Esophagus squamous epithelium (tissue), 5 donors: Measurements from ENCODE around the gene DCAF5. TPM values are rescaled to one million over a fixed set of nuclear protein-coding genes. Genes with fewer than 3 reads are reported as not detected.

ENCODE experiments used
- DNase-seq: peaks from one replicate; lab custom pipeline; 2025; lab: John Stamatoyannopoulos, UW
- H3K27ac ChIP-seq, 4 donors: fragments of 200-600 bp; sonication (generic); one replicate each; pipeline ENCODE4 v1.5.1; 2016 to 2019; ENCODE audit warnings: mild to moderate bottlenecking in 1 of 4
- H3K27me3 ChIP-seq, 4 donors: fragments of 200-600 bp; sonication (generic); 1 replicate in 3 of 4; 2 replicates in 1 of 4; pipeline versions ENCODE4 v1.5.1 to v1.6.0; 2017 to 2021; ENCODE audit warnings: antibody characterized with exemption in 1 of 4
- H3K36me3 ChIP-seq, 3 donors: fragments of 200-600 bp; sonication (generic); one replicate each; pipeline ENCODE4 v1.5.1; 2016 to 2019
- H3K4me1 ChIP-seq, 3 donors: fragments of 200-600 bp; sonication (generic); one replicate each; pipeline ENCODE4 v1.5.1; 2017 to 2019
- H3K4me3 ChIP-seq, 4 donors: fragments of 200-600 bp; sonication (generic); 1 replicate in 3 of 4; 2 replicates in 1 of 4; pipeline ENCODE4 v1.5.1; 2016 to 2019; ENCODE audit warnings: mild to moderate bottlenecking in 2 of 4, moderate library complexity in 1 of 4
- H3K9me3 ChIP-seq, 3 donors: fragments of 200-600 bp; sonication (generic); one replicate each; pipeline ENCODE4 v1.5.1; 2016 to 2019
- POLR2A ChIP-seq, 4 donors: fragments of 450-650 bp; IDR thresholded peaks; one replicate each; pipeline ENCODE4 v1.6.1; 2017; ENCODE audit warnings: antibody characterized with exemption in 4 of 4, mild to moderate bottlenecking in 4 of 4, moderate library complexity in 3 of 4
- WGBS, 2 donors: methylation state at CpG; one replicate each; pipeline ENCODE4 v1.1.5; 2018; 5-methylcytosine and 5-hydroxymethylcytosine counted together
- intact Hi-C: fragments of 100-400 bp; cut with DNase I; formaldehyde crosslinking; loops from one replicate; pipeline ENCODE4 v1.15.0; 2022
- total RNA-seq, 4 donors: library from RNA; depleted of rRNA; stranded (reverse); fragments of >200 nt; gene quantifications; one replicate each; pipeline ENCODE4 v1.1.0, GENCODE V29; 2016
- TF ChIP-seq, protein P1 (sequence below), 6 experiments: fragments of 450-650 bp in 4 of 6; fragments of 200-600 bp in 2 of 6; sonication (generic) in 2 of 6; IDR thresholded peaks; one replicate each; pipeline ENCODE4 v1.5.1; 2016 to 2019; ENCODE audit warnings: antibody characterized with exemption in 6 of 6, mild to moderate bottlenecking in 4 of 6, moderate library complexity in 4 of 6
- donor health status: DM: yes; HTN: yes; CAD: no.

The DCAF5 gene
- total RNA-seq, 4 donors from 2014 or later = 12.4 to 34.7 (median 20.9) TPM

DNA sequence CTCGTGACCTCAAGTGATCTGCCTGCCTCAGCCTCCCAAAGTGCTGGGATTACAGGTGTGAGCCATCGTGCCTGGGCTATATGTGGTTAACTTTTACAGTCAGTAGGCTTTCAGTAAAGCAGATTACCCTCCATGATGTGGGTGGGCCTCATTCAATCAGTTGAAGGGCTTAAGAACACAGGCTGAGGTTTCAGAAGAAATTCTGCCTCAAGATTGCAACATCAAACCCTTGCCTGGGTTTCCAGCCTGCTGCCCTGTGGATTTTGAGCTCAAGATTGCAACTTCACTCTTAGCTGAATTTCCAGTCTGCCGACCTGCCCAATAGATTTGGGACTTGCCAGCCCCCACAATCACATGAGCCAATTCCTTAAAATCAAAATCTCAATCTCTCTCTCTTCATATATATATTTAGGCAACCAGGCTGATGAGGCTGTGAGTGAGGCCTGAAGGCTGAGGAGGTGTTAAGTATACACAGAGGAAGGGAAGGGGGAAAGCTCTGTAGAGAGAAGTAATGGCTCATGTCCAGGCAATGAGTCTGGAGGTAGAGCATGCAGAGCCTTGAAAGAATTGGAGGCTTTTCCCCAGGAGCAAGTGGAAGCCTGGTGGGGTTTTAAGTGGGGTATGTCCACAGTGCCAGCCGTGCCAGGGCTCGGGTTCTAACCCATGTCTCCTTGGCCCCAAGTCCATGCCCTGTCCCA is 140.5 kb downstream of the DCAF5 start:
- no peak overlapping the region for H3K27ac ChIP-seq
- H3K4me3 ChIP-seq = no peak overlapping the region
- DNase-seq = no peak
- H3K4me1 ChIP-seq = peaks cover 0 to 7% (median 0%) of the 10 kb centered on the region in 3 donors
- TF ChIP-seq, protein P1, sequence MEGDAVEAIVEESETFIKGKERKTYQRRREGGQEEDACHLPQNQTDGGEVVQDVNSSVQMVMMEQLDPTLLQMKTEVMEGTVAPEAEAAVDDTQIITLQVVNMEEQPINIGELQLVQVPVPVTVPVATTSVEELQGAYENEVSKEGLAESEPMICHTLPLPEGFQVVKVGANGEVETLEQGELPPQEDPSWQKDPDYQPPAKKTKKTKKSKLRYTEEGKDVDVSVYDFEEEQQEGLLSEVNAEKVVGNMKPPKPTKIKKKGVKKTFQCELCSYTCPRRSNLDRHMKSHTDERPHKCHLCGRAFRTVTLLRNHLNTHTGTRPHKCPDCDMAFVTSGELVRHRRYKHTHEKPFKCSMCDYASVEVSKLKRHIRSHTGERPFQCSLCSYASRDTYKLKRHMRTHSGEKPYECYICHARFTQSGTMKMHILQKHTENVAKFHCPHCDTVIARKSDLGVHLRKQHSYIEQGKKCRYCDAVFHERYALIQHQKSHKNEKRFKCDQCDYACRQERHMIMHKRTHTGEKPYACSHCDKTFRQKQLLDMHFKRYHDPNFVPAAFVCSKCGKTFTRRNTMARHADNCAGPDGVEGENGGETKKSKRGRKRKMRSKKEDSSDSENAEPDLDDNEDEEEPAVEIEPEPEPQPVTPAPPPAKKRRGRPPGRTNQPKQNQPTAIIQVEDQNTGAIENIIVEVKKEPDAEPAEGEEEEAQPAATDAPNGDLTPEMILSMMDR (IDR thresholded peaks at IDR 0.05) = no peak
- TF ChIP-seq POLR2A (IDR thresholded peaks at IDR 0.05) = no peak
- WGBS, 2 donors = 57 to 80% methylated on average over 3 to 5 of the region's 5 CpGs
- no peaks in the 10 kb centered on the region for H3K9me3 ChIP-seq
- no peaks in the 10 kb centered on the region for H3K27me3 ChIP-seq
- intact Hi-C loops = no loop called here
- H3K36me3 ChIP-seq = no peaks in the 10 kb centered on the region

DNA sequence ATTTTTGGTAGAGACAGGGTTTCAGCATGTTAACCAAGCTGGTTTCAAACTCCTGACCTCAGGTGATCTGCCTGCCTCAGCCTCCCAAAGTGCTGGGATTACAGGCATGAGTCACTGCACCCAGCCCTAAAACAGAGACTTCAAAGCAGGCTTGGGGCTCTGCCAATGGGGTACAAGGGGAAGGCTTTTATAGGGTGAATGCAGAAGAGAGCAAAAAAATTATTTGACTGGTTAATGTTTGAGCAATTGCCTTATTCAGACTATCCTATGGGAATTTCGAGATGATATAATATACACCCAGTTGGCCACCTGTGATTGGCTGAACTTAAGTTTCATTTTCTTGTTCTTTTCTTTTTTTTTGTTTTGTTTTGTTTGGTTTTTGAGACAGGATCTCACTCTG is 142.3 kb downstream of the DCAF5 start:
- Histone ChIP-seq H3K27me3 (no peaks in the 10 kb centered on the region), H3K27ac (no peak overlapping the region), H3K4me3 (no peak overlapping the region), H3K9me3 (no peaks in the 10 kb centered on the region), H3K4me1 (peaks cover 5 to 11% (median 6%) of the 10 kb centered on the region in 3 donors), H3K36me3 (no peaks in the 10 kb centered on the region)
- TF ChIP-seq, protein P1 (IDR thresholded peaks at IDR 0.05) = no peak
- no peak for TF ChIP-seq POLR2A (IDR thresholded peaks at IDR 0.05)
- intact Hi-C loops = no loop called here
- DNase-seq = no peak
- WGBS, 2 donors = 50 to 55% methylated on average over 1 of the region's 1 CpG

DNA sequence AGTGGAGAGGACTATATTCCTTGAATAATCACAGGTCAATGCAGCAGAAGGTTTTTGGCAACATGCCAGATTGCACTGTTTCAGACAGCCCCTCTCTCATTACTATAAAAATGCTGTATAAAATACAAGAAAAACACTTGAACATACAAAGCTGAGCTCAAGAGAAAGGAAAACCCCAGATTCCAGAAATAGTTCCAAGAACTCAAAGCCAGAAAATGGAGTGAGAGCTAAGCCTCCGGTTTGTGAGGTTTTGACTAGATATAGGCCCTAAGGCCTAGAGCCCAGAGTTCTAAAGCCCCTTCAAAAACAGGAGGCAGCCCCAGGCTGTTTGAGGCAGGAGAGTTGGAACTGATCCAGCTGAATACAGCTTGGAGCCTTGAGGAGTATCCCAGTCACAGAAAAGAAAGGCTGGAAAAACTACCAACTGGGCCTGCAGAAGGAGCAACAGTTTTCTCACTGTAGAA is 144.5 kb downstream of the DCAF5 start:
- Histone ChIP-seq H3K4me3 (no peak overlapping the region), H3K4me1 (peaks cover 13 to 19% (median 19%) of the 10 kb centered on the region in 3 donors), H3K36me3 (no peaks in the 10 kb centered on the region), H3K27me3 (no peaks in the 10 kb centered on the region), H3K27ac (peak overlapping the region in 1 of 4 donors; percentile 13), H3K9me3 (no peaks in the 10 kb centered on the region)
- 31 to 33% methylated on average over 1 of the region's 1 CpG for WGBS, 2 donors
- intact Hi-C loops = no loop called here
- no peak for TF ChIP-seq POLR2A (IDR thresholded peaks at IDR 0.05)
- TF ChIP-seq, protein P1 (IDR thresholded peaks at IDR 0.05) = no peak
- no peak for DNase-seq

- H3K27ac ChIP-seq = peak overlapping the region in 3 of 4 donors; percentile 30 to 73 (median 31)
- H3K9me3 ChIP-seq = no peaks in the 10 kb centered on the region
Measured at GRCh38 chr14:69006346-69006745, 146.6 kb downstream of the DCAF5 start.

More at GRCh38 chr14:69006346-69006745, 146.6 kb downstream of the DCAF5 start:
- TF ChIP-seq POLR2A (IDR thresholded peaks at IDR 0.05) = no peak
- TF ChIP-seq, protein P1 (IDR thresholded peaks at IDR 0.05) = no peak
- Histone ChIP-seq H3K36me3 (no peaks in the 10 kb centered on the region), H3K27me3 (no peaks in the 10 kb centered on the region), H3K4me3 (no peak overlapping the region), H3K4me1 (peaks cover 13 to 24% (median 19%) of the 10 kb centered on the region in 3 donors)
- intact Hi-C loops = no loop called here
- DNase-seq = no peak
- 80 to 94% methylated on average over 1 to 3 of the region's 5 CpGs for WGBS, 2 donors
